KOPT-K1 (cell line): ENCODE measurements around the gene MUL1.
"Not testable (repeated sequence)": the region's sequence is repeated elsewhere in the genome, so short reads cannot be mapped to it uniquely, and the experiment has no call there.

Source experiments
- H3K27ac ChIP-seq: fragments of 200-600 bp; sonication (generic); 2 replicates; pipeline ENCODE4 v1.5.1; 2016; ENCODE audit warnings: antibody characterized with exemption, mild to moderate bottlenecking, low read depth, low read length; ENCODE audit not compliant: poor library complexity, severe bottlenecking
- H3K36me3 ChIP-seq: fragments of 200-600 bp; sonication (generic); 2 replicates; pipeline ENCODE4 v1.5.1; 2017; ENCODE audit warnings: antibody characterized with exemption, mild to moderate bottlenecking, low read length, moderate library complexity; ENCODE audit not compliant: insufficient read depth
- H3K9me3 ChIP-seq: fragments of 200-600 bp; sonication (generic); 2 replicates; pipeline ENCODE4 v1.5.1; 2017; ENCODE audit warnings: antibody characterized with exemption, low read length, mild to moderate bottlenecking; ENCODE audit not compliant: insufficient read depth, poor library complexity, severe bottlenecking

The MUL1 gene

GRCh38 chr1:20530306-20530705, 22.4 kb upstream of the MUL1 start:
- H3K36me3 ChIP-seq: no peaks in the 10 kb centered on the region
- H3K9me3 ChIP-seq: no peaks in the 10 kb centered on the region
- no peak overlapping the region for H3K27ac ChIP-seq

- no peak overlapping the region for H3K27ac ChIP-seq
- no peaks in the 10 kb centered on the region for H3K36me3 ChIP-seq
- H3K9me3 ChIP-seq: no peaks in the 10 kb centered on the region
These were observed 20.3 kb upstream of the MUL1 start for GRCh38 chr1:20528221-20528620.

- H3K27ac ChIP-seq: no peak overlapping the region
- H3K9me3 ChIP-seq: no peaks in the 10 kb centered on the region
- no peaks in the 10 kb centered on the region for H3K36me3 ChIP-seq
These were observed 18.3 kb upstream of the MUL1 start for GRCh38 chr1:20526267-20526666.

- Histone ChIP-seq H3K36me3 (no peaks in the 10 kb centered on the region), H3K9me3 (no peaks in the 10 kb centered on the region), H3K27ac (no peak overlapping the region)
These were observed 14.3 kb upstream of the MUL1 start for GRCh38 chr1:20521960-20522861.

GRCh38 chr1:20519609-20520262, 11.8 kb upstream of the MUL1 start:
- not testable (repeated sequence) for H3K9me3 ChIP-seq, H3K36me3 ChIP-seq, H3K27ac ChIP-seq

GRCh38 chr1:20511518-20512428, 3.8 kb upstream of the MUL1 start:
- Histone ChIP-seq H3K27ac (no peak overlapping the region), H3K36me3 (no peaks in the 10 kb centered on the region), H3K9me3 (peaks cover 9% of the 10 kb centered on the region)

- H3K9me3 ChIP-seq: peaks cover 9% of the 10 kb centered on the region
- H3K27ac ChIP-seq: no peak overlapping the region
These were observed 440 bp upstream of the MUL1 start for GRCh38 chr1:20508411-20508771.

GRCh38 chr1:20507248-20507563, 745 bp downstream of the MUL1 start:
- Histone ChIP-seq H3K36me3 (peaks cover 13% of the 10 kb centered on the region; the same call in 1 of the 2 replicates), H3K9me3 (peaks cover 9% of the 10 kb centered on the region), H3K27ac (peak overlapping the region; percentile 55)

More at GRCh38 chr1:20508411-20508771, 440 bp upstream of the MUL1 start:
- H3K36me3 ChIP-seq: peaks cover 6% of the 10 kb centered on the region; the same call in 1 of the 2 replicates

- peaks cover 9% of the 10 kb centered on the region for H3K9me3 ChIP-seq
- H3K27ac ChIP-seq: no peak overlapping the region
- peaks cover 30% of the 10 kb centered on the region for H3K36me3 ChIP-seq
These were observed 2.5 kb downstream of the MUL1 start for GRCh38 chr1:20505488-20505887.

GRCh38 chr1:20500716-20501115, 7.2 kb downstream of the MUL1 start:
- no peaks in the 10 kb centered on the region for H3K9me3 ChIP-seq
- H3K27ac ChIP-seq: no peak overlapping the region
- peaks cover 57% of the 10 kb centered on the region for H3K36me3 ChIP-seq

GRCh38 chr1:20499718-20500117, 8.2 kb downstream of the MUL1 start:
- Histone ChIP-seq H3K27ac (no peak overlapping the region), H3K36me3 (peaks cover 56% of the 10 kb centered on the region), H3K9me3 (no peaks in the 10 kb centered on the region)

GRCh38 chr1:20499105-20499504, 8.8 kb downstream of the MUL1 start:
- peaks cover 56% of the 10 kb centered on the region for H3K36me3 ChIP-seq
- no peaks in the 10 kb centered on the region for H3K9me3 ChIP-seq

GRCh38 chr1:20498116-20498515, 9.8 kb downstream of the MUL1 start:
- Histone ChIP-seq H3K27ac (no peak overlapping the region), H3K9me3 (no peaks in the 10 kb centered on the region), H3K36me3 (peaks cover 52% of the 10 kb centered on the region)

More at GRCh38 chr1:20499105-20499504, 8.8 kb downstream of the MUL1 start:
- H3K27ac ChIP-seq: no peak overlapping the region

GRCh38 chr1:20497506-20497905, 10.4 kb downstream of the MUL1 start:
- no peaks in the 10 kb centered on the region for H3K9me3 ChIP-seq
- H3K27ac ChIP-seq: no peak overlapping the region
- H3K36me3 ChIP-seq: peaks cover 48% of the 10 kb centered on the region
